KOPT-K1 (cell line): ENCODE measurements around the gene OR6F1.

Source experiments
- H3K27ac ChIP-seq: fragments of 200-600 bp; sonication (generic); 2 replicates; pipeline ENCODE4 v1.5.1; 2016; ENCODE audit warnings: antibody characterized with exemption, mild to moderate bottlenecking, low read depth, low read length; ENCODE audit not compliant: poor library complexity, severe bottlenecking
- H3K36me3 ChIP-seq: fragments of 200-600 bp; sonication (generic); 2 replicates; pipeline ENCODE4 v1.5.1; 2017; ENCODE audit warnings: antibody characterized with exemption, mild to moderate bottlenecking, low read length, moderate library complexity; ENCODE audit not compliant: insufficient read depth
- H3K9me3 ChIP-seq: fragments of 200-600 bp; sonication (generic); 2 replicates; pipeline ENCODE4 v1.5.1; 2017; ENCODE audit warnings: antibody characterized with exemption, low read length, mild to moderate bottlenecking; ENCODE audit not compliant: insufficient read depth, poor library complexity, severe bottlenecking

The OR6F1 gene

DNA sequence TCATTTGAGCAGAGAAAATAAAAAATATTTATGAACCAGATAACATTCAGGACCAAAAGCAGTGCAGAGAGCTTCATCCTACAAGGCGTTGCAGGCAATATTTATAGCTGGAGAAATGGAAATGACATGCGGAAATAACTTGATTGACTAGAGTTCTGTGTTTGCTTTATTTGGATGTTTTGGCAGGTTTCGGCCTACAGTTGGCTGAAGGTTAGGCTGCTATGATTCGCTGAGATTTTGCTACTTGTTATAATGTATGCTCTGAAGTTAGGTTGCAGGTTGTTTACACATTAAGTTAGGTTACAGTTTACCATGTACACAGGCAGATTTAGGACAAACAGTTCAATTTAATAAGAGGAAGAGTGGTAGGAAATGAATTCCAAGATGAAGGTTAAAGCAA is 36.3 kb downstream of the OR6F1 start:
- Histone ChIP-seq H3K9me3 (no peaks in the 10 kb centered on the region), H3K27ac (no peak overlapping the region), H3K36me3 (no peaks in the 10 kb centered on the region)

DNA sequence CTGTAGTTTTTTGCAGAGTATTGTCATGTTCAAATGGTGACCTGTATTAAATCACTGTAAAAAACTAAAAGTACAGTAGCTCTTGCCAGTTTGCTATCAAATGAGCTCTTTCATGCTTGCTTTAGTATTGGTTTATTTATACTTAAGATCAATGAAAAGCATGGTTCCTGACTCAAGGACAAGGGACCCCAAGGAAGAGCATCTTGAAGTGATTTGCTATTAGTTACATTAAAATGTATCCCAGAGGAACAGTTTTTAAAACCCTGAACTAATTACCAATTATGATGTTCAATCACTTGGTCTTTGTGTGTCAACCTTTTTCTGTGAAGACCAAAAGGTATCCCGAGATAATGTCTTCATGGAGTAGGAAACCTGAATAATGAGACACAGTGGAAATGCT is 36.8 kb downstream of the OR6F1 start, which contains the start of gene OR13G1:
TSS of gene OR13G1 (minus strand) at position 101 of the 400 bp plus-strand sequence. CDS start 6,698 bp downstream, outside the sequence.
- H3K27ac ChIP-seq = no peak within 1 kb of the TSS
- H3K9me3 ChIP-seq = no peaks in the 10 kb centered on the region
- no peaks in the 10 kb centered on the region for H3K36me3 ChIP-seq

DNA sequence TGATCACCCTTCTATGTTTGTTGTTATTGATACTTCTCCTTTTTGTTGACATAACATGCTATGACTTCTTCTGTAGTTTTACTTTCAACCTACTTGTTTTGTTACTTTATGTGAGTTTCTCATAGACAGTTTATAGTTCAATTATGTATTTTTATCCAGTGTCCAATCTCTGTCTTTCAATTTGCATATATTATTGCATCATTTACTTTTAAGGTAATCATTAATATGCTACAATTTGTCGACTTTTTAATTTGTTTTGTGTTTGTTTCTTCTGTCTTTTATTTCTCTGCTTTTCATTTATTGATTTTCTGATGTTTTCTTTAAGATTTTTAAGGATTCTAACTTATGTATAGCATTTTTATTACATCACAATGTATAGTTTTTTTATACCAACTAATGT is 47.2 kb downstream of the OR6F1 start:
- no peaks in the 10 kb centered on the region for H3K36me3 ChIP-seq

More for the DNA sequence above, 47.2 kb downstream of the OR6F1 start:
- no peak overlapping the region for H3K27ac ChIP-seq
- no peaks in the 10 kb centered on the region for H3K9me3 ChIP-seq
